ENCODE measurements around the gene TAOK1.

TAOK1 gene

DNA sequence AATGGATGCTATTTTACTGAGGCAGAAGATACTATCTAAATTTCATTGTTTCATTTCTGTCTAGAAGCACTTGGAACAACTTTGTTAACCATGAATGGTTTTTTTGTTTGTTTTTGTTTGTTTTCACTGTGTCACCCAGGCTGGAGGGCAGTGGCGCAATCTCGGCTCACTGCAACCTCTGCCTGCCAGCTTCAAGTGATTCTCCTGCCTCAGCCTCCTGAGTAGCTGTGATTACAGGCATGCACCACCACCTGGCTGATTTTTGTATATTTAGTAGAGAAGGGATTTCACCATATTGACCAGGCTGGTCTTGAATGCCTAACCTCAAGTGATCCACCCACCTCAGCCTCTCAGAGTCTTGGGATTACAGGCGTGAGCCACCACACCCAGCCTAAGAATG is 136.2 kb downstream of the TAOK1 start:
- Histone ChIP-seq H3K27me3 (replicated peaks; ENCODE audit: control insufficient read depth, insufficient read depth, low read length) (no peaks in the 10 kb centered on the region), H3K36me3 (ENCODE audit: control insufficient read depth, insufficient read depth, low read length) (peaks cover 5% of the 10 kb centered on the region), H3K4me3 (replicated peaks; ENCODE audit: low read depth, low read length) (no peak overlapping the region)
- DNase-seq (ENCODE audit: extremely low read depth, insufficient read length): no peak
- TF ChIP-seq, protein P1, sequence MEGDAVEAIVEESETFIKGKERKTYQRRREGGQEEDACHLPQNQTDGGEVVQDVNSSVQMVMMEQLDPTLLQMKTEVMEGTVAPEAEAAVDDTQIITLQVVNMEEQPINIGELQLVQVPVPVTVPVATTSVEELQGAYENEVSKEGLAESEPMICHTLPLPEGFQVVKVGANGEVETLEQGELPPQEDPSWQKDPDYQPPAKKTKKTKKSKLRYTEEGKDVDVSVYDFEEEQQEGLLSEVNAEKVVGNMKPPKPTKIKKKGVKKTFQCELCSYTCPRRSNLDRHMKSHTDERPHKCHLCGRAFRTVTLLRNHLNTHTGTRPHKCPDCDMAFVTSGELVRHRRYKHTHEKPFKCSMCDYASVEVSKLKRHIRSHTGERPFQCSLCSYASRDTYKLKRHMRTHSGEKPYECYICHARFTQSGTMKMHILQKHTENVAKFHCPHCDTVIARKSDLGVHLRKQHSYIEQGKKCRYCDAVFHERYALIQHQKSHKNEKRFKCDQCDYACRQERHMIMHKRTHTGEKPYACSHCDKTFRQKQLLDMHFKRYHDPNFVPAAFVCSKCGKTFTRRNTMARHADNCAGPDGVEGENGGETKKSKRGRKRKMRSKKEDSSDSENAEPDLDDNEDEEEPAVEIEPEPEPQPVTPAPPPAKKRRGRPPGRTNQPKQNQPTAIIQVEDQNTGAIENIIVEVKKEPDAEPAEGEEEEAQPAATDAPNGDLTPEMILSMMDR (IDR thresholded peaks at IDR 0.05; ENCODE audit: insufficient read depth, low read length, poor library complexity, severe bottlenecking): no peak

DNA sequence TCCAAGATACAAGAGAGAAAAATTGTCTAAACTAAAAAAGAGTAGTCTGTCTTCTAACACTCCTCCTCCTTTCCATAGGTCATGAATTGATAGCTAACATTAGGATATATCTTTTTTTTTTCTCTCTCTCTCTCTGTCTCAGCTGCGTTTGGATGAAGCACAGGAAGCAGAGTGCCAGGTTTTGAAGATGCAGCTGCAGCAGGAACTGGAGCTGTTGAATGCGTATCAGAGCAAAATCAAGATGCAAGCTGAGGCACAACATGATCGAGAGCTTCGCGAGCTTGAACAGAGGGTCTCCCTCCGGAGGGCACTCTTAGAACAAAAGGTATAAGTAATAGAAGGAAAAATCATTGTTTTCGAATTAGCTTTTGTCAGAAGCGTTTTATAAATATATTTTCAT is 143.8 kb downstream of the TAOK1 start:
- Histone ChIP-seq H3K36me3 (ENCODE audit: control insufficient read depth, insufficient read depth, low read length) (peaks cover 6% of the 10 kb centered on the region), H3K4me3 (replicated peaks; ENCODE audit: low read depth, low read length) (no peak overlapping the region), H3K27me3 (replicated peaks; ENCODE audit: control insufficient read depth, insufficient read depth, low read length) (no peaks in the 10 kb centered on the region)
- no peak for DNase-seq (ENCODE audit: extremely low read depth, insufficient read length)
- TF ChIP-seq, protein P1 (IDR thresholded peaks at IDR 0.05; ENCODE audit: insufficient read depth, low read length, poor library complexity, severe bottlenecking): no peak

DNA sequence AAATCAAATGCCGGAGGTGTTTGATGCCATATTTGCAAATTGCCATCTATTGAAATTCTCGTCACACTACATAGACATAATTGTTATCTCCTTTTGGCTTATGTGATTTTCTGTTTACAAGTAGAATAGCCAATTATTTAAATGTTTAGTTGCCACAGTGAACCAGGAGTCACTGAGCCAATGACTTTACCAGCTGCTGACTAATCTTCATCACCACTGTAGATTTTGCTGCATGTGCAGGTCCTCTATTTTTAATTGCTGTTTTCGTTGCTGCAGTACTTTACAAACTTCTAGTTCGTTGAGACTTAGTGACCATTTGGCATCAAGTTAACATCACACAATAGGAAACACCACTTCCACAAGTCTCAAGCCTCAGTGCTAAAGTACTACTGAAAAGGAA is 153.9 kb downstream of the TAOK1 start:
- no peak overlapping the region for H3K4me3 ChIP-seq (replicated peaks; ENCODE audit: low read depth, low read length)
- TF ChIP-seq, protein P1 (IDR thresholded peaks at IDR 0.05; ENCODE audit: insufficient read depth, low read length, poor library complexity, severe bottlenecking): no peak
- H3K27me3 ChIP-seq (replicated peaks; ENCODE audit: control insufficient read depth, insufficient read depth, low read length): no peaks in the 10 kb centered on the region
- H3K36me3 ChIP-seq (ENCODE audit: control insufficient read depth, insufficient read depth, low read length): peaks cover 6% of the 10 kb centered on the region
- no peak for DNase-seq (ENCODE audit: extremely low read depth, insufficient read length)

DNA sequence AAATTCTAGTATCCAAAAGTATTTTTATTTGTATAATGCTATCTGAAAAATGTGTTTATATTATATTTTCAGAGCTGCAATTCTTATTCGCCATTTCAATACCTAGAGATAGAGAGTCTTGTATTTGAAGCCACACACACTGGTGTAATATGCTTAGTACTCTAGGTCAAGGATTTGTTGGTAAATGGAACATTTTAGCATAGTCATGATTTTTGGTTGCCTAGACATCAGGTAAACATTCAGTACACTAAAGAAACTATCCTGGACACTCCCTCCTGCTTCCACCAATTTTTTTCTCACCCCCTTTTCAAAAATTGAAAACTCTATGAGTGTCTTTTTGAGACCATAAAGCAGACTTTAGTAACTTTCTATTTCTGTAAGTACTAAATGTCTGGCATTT is 155.9 kb downstream of the TAOK1 start:
- TF ChIP-seq, protein P1 (IDR thresholded peaks at IDR 0.05; ENCODE audit: insufficient read depth, low read length, poor library complexity, severe bottlenecking): no peak
- peaks cover 6% of the 10 kb centered on the region for H3K36me3 ChIP-seq (ENCODE audit: control insufficient read depth, insufficient read depth, low read length)
- no peak overlapping the region for H3K4me3 ChIP-seq (replicated peaks; ENCODE audit: low read depth, low read length)

DNA sequence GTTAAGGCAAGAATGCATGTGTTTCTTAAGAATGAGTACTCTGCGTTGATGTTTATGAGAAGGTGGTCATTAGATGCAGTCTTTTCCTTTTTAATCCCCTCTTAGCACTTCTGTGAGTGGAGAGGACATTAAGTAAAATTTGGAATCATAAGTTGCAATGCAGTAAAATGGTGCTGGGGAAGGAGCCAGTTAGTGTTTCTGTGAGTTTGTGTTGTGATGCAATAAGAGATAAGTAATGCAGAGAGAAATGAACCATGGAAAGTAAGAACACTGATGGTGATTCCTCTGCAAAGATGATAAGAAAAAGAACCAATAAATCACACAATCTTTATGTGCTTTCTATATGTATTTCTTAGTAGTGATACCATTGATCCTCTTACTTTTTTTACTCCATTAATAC is 156.7 kb downstream of the TAOK1 start:
- no peak for DNase-seq (ENCODE audit: extremely low read depth, insufficient read length)
- Histone ChIP-seq H3K36me3 (ENCODE audit: control insufficient read depth, insufficient read depth, low read length) (peaks cover 6% of the 10 kb centered on the region), H3K4me3 (replicated peaks; ENCODE audit: low read depth, low read length) (no peak overlapping the region), H3K27me3 (replicated peaks; ENCODE audit: control insufficient read depth, insufficient read depth, low read length) (no peaks in the 10 kb centered on the region)
- TF ChIP-seq, protein P1 (IDR thresholded peaks at IDR 0.05; ENCODE audit: insufficient read depth, low read length, poor library complexity, severe bottlenecking): no peak

More for the DNA sequence above, 155.9 kb downstream of the TAOK1 start:
- DNase-seq (ENCODE audit: extremely low read depth, insufficient read length): no peak
- H3K27me3 ChIP-seq (replicated peaks; ENCODE audit: control insufficient read depth, insufficient read depth, low read length): no peaks in the 10 kb centered on the region

Measured in GM06990 (cell line).